Subcutaneous adipose tissue (tissue), 4 donors: Measurements from ENCODE around the gene KCTD3. TPM values are rescaled to one million over a fixed set of nuclear protein-coding genes. Genes with fewer than 3 reads are reported as not detected.

ENCODE experiments used
- CTCF ChIP-seq: fragments of 450-650 bp; IDR thresholded peaks from one replicate; pipeline ENCODE4 v1.5.1; 2016; ENCODE audit warnings: low read depth, mild to moderate bottlenecking, control low read depth, antibody characterized with exemption, moderate library complexity
- total RNA-seq, 4 donors: library from RNA; depleted of rRNA; stranded (reverse); fragments of >200 nt; gene quantifications; one replicate each; pipeline ENCODE4 v1.1.0, GENCODE V29; 2016

Gene KCTD3
- total RNA-seq, 4 donors from 2014 or later, result 56.1 to 79.2 (median 65.1) TPM

GRCh38 chr1:215625949-215626348 is 58.8 kb downstream of the KCTD3 start:
- TF ChIP-seq CTCF, result no peak

- no peak for TF ChIP-seq CTCF
Measured at GRCh38 chr1:215631040-215631439, 63.9 kb downstream of the KCTD3 start.

- TF ChIP-seq CTCF, result no peak
Measured at GRCh38 chr1:215631489-215631888, 64.4 kb downstream of the KCTD3 start.

GRCh38 chr1:215635827-215636226 is 68.7 kb downstream of the KCTD3 start:
- TF ChIP-seq CTCF, result no peak

- no peak for TF ChIP-seq CTCF
Measured at GRCh38 chr1:215636258-215636965, 69.3 kb downstream of the KCTD3 start.

GRCh38 chr1:215637041-215637573 is 70.0 kb downstream of the KCTD3 start:
- no peak for TF ChIP-seq CTCF

- TF ChIP-seq CTCF, result no peak
Measured at GRCh38 chr1:215640429-215641148, 73.5 kb downstream of the KCTD3 start.
